OCI-LY1 (cell line): ENCODE data around the gene KRT10.

Source experiments
- H2AFZ ChIP-seq: fragments of 200-600 bp; sonication (generic), shearing (Covaris generic); 2 replicates; pipeline ENCODE4 v1.6.0; 2014; ENCODE audit warnings: antibody characterized with exemption, mild to moderate bottlenecking, low read length
- H3F3A ChIP-seq: fragments of 200-600 bp; sonication (generic), shearing (Covaris generic); 2 replicates; pipeline ENCODE4 v1.6.0; 2014; ENCODE audit warnings: mild to moderate bottlenecking, antibody characterized with exemption, low read length, moderate library complexity; ENCODE audit not compliant: insufficient read depth
- H3K27ac ChIP-seq: fragments of 200-600 bp; sonication (generic); 2 replicates; pipeline ENCODE4 v1.5.1; 2014; ENCODE audit warnings: low read length, mixed run types, mild to moderate bottlenecking, low read depth; ENCODE audit not compliant: poor library complexity, severe bottlenecking
- H3K27me3 ChIP-seq: fragments of 200-600 bp; sonication (generic); 2 replicates; pipeline ENCODE4 v1.6.0; 2014; ENCODE audit warnings: antibody characterized with exemption, mild to moderate bottlenecking, low read length, moderate library complexity; ENCODE audit not compliant: insufficient read depth
- H3K36me3 ChIP-seq: fragments of 200-600 bp; sonication (generic); 2 replicates; pipeline ENCODE4 v1.6.1; 2014; ENCODE audit warnings: mild to moderate bottlenecking, antibody characterized with exemption, low read length, moderate library complexity, mixed read lengths; ENCODE audit not compliant: insufficient read depth
- H3K4me1 ChIP-seq: fragments of 200-600 bp; sonication (generic); 2 replicates; pipeline ENCODE4 v1.5.1; 2014; ENCODE audit warnings: mild to moderate bottlenecking, low read length, moderate library complexity; ENCODE audit not compliant: insufficient read depth, severe bottlenecking
- H3K4me2 ChIP-seq: fragments of 200-600 bp; sonication (generic), shearing (Covaris generic); 2 replicates; pipeline ENCODE4 v1.6.1; 2014; ENCODE audit warnings: low read length
- H3K4me3 ChIP-seq: fragments of 200-600 bp; sonication (generic); 2 replicates; pipeline ENCODE4 v1.5.1; 2014; ENCODE audit warnings: low read length, low read depth, mild to moderate bottlenecking, mixed read lengths; ENCODE audit not compliant: poor library complexity, severe bottlenecking
- H3K79me2 ChIP-seq: fragments of 200-600 bp; shearing (Covaris generic); 2 replicates; pipeline ENCODE4 v1.6.1; 2016; ENCODE audit warnings: mixed run types, low read length, mixed read lengths; ENCODE audit not compliant: insufficient read depth
- H3K9ac ChIP-seq: fragments of 200-600 bp; sonication (generic), shearing (Covaris generic); 2 replicates; pipeline ENCODE4 v1.6.1; 2014; ENCODE audit warnings: mild to moderate bottlenecking, low read length, mixed read lengths
- H3K9me2 ChIP-seq: fragments of 200-600 bp; sonication (generic), shearing (Covaris generic); 2 replicates; pipeline ENCODE4 v1.6.1; 2014; ENCODE audit warnings: low read depth, mild to moderate bottlenecking, low read length, mixed read lengths
- H3K9me3 ChIP-seq: fragments of 200-600 bp; shearing (Covaris generic); 2 replicates; pipeline ENCODE4 v1.6.1; 2014; ENCODE audit warnings: low read length, mixed read lengths
- H4K20me1 ChIP-seq: fragments of 200-600 bp; sonication (generic), shearing (Covaris generic); 2 replicates; pipeline ENCODE4 v1.6.0; 2016; ENCODE audit warnings: mild to moderate bottlenecking, low read length; ENCODE audit not compliant: insufficient read depth
- EZH2 ChIP-seq: fragments of 200-600 bp; sonication (generic), shearing (Covaris generic); IDR thresholded peaks from 2 replicates; pipeline ENCODE4 v1.8.0; 2017; ENCODE audit warnings: borderline replicate concordance, mixed run types, mild to moderate bottlenecking, antibody characterized with exemption, low read length, moderate library complexity, mixed read lengths
- TF ChIP-seq, protein P1 (sequence below): fragments of 200-600 bp; sonication (generic), shearing (Covaris generic); IDR thresholded peaks from 2 replicates; pipeline ENCODE4 v1.5.1; 2017; ENCODE audit warnings: mild to moderate bottlenecking, antibody characterized with exemption, low read length, moderate library complexity, mixed read lengths

The KRT10 gene

DNA sequence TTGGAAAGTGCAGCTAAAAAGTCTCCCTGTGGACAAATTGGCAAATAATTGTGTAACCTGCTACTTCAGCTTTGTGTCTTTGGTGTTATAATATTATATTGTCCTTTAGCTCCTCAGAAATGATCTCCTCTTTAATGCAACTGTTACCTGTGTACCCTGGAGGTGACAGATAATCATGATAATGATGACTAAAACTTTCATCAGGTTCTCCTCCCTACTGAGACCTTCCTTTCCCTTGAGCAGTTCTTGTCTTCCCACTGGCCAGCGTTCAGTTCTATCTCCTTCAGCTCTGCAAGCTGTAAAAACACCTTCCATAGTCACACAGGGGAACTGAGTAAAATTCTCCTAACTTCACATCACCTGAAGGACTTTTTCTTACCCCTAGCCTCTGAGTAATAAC lies 29.9 kb upstream of the KRT10 start:
- Histone ChIP-seq H3K4me1 (no peaks in the 10 kb centered on the region), H3F3A (no peaks in the 10 kb centered on the region), H3K27ac (no peak overlapping the region), H3K9ac (no peak overlapping the region), H3K9me3 (no peaks in the 10 kb centered on the region), H3K36me3 (no peaks in the 10 kb centered on the region), H3K27me3 (no peaks in the 10 kb centered on the region; the same call in 1 of the 2 replicates), H3K79me2 (no peaks in the 10 kb centered on the region), H4K20me1 (no peaks in the 10 kb centered on the region), H3K9me2 (no peaks in the 10 kb centered on the region), H3K4me3 (no peak overlapping the region), H2AFZ (no peak overlapping the region), H3K4me2 (no peak overlapping the region)
- TF ChIP-seq, protein P1, sequence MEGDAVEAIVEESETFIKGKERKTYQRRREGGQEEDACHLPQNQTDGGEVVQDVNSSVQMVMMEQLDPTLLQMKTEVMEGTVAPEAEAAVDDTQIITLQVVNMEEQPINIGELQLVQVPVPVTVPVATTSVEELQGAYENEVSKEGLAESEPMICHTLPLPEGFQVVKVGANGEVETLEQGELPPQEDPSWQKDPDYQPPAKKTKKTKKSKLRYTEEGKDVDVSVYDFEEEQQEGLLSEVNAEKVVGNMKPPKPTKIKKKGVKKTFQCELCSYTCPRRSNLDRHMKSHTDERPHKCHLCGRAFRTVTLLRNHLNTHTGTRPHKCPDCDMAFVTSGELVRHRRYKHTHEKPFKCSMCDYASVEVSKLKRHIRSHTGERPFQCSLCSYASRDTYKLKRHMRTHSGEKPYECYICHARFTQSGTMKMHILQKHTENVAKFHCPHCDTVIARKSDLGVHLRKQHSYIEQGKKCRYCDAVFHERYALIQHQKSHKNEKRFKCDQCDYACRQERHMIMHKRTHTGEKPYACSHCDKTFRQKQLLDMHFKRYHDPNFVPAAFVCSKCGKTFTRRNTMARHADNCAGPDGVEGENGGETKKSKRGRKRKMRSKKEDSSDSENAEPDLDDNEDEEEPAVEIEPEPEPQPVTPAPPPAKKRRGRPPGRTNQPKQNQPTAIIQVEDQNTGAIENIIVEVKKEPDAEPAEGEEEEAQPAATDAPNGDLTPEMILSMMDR = no peak
- no peak for TF ChIP-seq EZH2

DNA sequence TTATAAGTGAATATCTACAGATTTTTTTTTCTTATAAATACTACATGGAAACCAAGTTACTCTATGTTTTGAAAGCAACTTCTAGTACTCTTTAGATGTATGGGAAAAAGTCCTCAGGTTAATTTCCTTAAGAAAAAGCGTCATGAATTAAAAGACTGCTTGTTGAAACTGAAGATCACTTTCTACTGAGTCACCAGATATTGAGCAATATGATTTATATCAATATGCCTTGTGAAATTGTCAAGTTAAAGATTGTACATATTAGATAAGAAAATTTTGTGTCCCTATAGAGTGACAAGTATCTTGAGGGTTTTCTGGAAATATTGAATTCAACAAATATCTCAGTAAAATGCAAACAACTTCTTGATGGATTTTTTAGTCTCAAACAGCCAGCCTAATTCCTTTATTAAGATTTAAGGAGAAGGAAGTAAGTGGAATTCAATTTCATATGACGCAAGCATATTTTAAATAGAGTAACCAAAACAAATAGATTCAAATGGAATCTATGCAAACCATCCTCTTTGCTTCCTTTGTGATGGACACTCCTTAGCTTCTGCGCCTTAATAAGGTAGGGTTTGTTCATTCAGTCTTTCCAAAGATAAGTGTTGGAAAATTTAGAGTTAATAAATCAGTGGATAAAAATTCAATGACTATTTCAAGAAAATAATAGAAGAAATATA lies 28.0 kb upstream of the KRT10 start:
- Histone ChIP-seq H4K20me1 (no peaks in the 10 kb centered on the region), H3K27ac (no peak overlapping the region), H3K27me3 (no peaks in the 10 kb centered on the region; the same call in 1 of the 2 replicates), H3K36me3 (no peaks in the 10 kb centered on the region), H3K9me3 (no peaks in the 10 kb centered on the region), H3K9ac (no peak overlapping the region), H3K9me2 (no peaks in the 10 kb centered on the region), H3K4me1 (no peaks in the 10 kb centered on the region), H3K79me2 (no peaks in the 10 kb centered on the region), H3K4me3 (no peak overlapping the region), H3F3A (no peaks in the 10 kb centered on the region), H2AFZ (no peak overlapping the region), H3K4me2 (no peak overlapping the region)
- TF ChIP-seq, protein P1 = no peak
- TF ChIP-seq EZH2 = no peak

DNA sequence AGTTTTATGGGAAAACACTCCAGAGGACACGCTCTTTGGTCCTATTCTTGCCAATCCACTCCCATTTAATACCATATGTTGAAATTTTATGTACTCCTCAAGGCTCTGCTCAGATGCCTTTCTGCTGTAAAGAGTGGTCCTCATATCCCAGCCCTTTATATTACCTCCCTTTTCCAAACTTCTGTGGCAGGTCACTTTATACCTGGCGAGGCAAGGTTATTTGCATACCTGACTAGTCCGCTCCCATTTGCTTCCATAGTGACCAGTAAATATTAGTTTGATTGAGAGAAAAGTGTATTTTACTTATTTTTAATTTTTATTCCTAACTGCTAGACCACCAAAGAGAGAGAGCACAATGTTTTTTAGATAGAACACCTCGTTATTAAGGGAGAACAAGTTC lies 27.3 kb upstream of the KRT10 start:
- H3K9me3 ChIP-seq = no peaks in the 10 kb centered on the region
- H3K79me2 ChIP-seq = no peaks in the 10 kb centered on the region
- no peak overlapping the region for H3K4me3 ChIP-seq
- no peaks in the 10 kb centered on the region for H3K36me3 ChIP-seq
- no peak overlapping the region for H3K27ac ChIP-seq
- H2AFZ ChIP-seq = no peak overlapping the region
- no peak overlapping the region for H3K9ac ChIP-seq
- H3K4me2 ChIP-seq = no peak overlapping the region
- no peaks in the 10 kb centered on the region for H3F3A ChIP-seq
- TF ChIP-seq, protein P1 = no peak
- TF ChIP-seq EZH2 = no peak
- H3K27me3 ChIP-seq = no peaks in the 10 kb centered on the region; the same call in 1 of the 2 replicates
- no peaks in the 10 kb centered on the region for H4K20me1 ChIP-seq
- no peaks in the 10 kb centered on the region for H3K4me1 ChIP-seq
- H3K9me2 ChIP-seq = no peaks in the 10 kb centered on the region
